Endothelial cell of umbilical vein (primary cell): ENCODE data around the gene KANK3. TPM values are rescaled to one million over a fixed set of nuclear protein-coding genes. Genes with fewer than 3 reads are reported as not detected.

Source experiments
- BruUV-seq: library from RNA; stranded (reverse); fragments of 400-500 nt; replicated peaks from 2 replicates; lab custom pipeline; 2021; lab: Mats Ljungman, UMichigan
- CTCF ChIA-PET: fragments of 300-600, 350-600 bp; sonication (Branson Sonifier 250); formaldehyde crosslinking; loops from one replicate; lab custom pipeline; 2021; ENCODE audit warnings: antibody characterized with exemption, inconsistent platforms; lab: Charles Lee
- POLR2A ChIA-PET: fragments of 300-600, 350-600 bp; sonication (Branson Sonifier 250); formaldehyde crosslinking; loops from one replicate; lab custom pipeline; 2021; ENCODE audit warnings: antibody characterized with exemption, inconsistent platforms; lab: Charles Lee
- DNase-seq: peaks from one replicate; pipeline ENCODE4 v3.0.0-alpha.2; 2011; ENCODE audit warnings: low read depth, low spot score
- FAIRE-seq: peaks from 2 replicates; lab custom pipeline; 2011; peaks lifted over from hg19 to GRCh38; lab: Jason Lieb, UNC
- H2AFZ ChIP-seq: 2 replicates; pipeline ENCODE4 v1.6.0; 2012; ENCODE audit warnings: low read depth, low read length, control low read depth, inconsistent platforms
- H3K27ac ChIP-seq: 2 replicates; pipeline ENCODE4 v1.5.1; 2011; ENCODE audit warnings: low read depth, mild to moderate bottlenecking, control low read depth, low read length, moderate library complexity; ENCODE audit not compliant: insufficient read depth
- H3K27me3 ChIP-seq, 2 experiments: 2 replicates each; pipeline versions ENCODE4 v1.6.0 to v1.6.1; 2011; ENCODE audit warnings: low read length in 2 of 2, mixed read lengths in 1 of 2; ENCODE audit not compliant: control insufficient read depth in 2 of 2, insufficient read depth in 2 of 2
- H3K36me3 ChIP-seq, 2 experiments: 2 replicates in 1 of 2; 3 replicates in 1 of 2; pipeline ENCODE4 v1.5.1; 2011; ENCODE audit warnings: low read length in 2 of 2, mild to moderate bottlenecking in 1 of 2, moderate library complexity in 1 of 2; ENCODE audit not compliant: control insufficient read depth in 2 of 2, insufficient read depth in 2 of 2; ENCODE audit errors: extremely low read depth in 1 of 2
- H3K4me1 ChIP-seq: 3 replicates; pipeline ENCODE4 v1.5.1; 2011; ENCODE audit warnings: mild to moderate bottlenecking, low read length; ENCODE audit not compliant: control insufficient read depth, insufficient read depth; ENCODE audit errors: extremely low read depth
- H3K4me2 ChIP-seq: 2 replicates; pipeline ENCODE4 v1.6.1; 2011; ENCODE audit warnings: low read length, control low read depth, mixed read lengths; ENCODE audit not compliant: insufficient read depth
- H3K4me3 ChIP-seq, 3 experiments: fragments of 200-600 bp in 1 of 3; sonication (generic), shearing (Covaris generic) in 1 of 3; replicated peaks in 1 of 3; 2 replicates each; pipeline ENCODE4 v1.5.1; 2011 to 2016; ENCODE audit warnings: control low read depth in 3 of 3, low read length in 3 of 3, mild to moderate bottlenecking in 2 of 3, inconsistent platforms in 1 of 3, low read depth in 1 of 3, moderate library complexity in 1 of 3; ENCODE audit not compliant: insufficient read depth in 1 of 3
- H3K79me2 ChIP-seq: 2 replicates; pipeline ENCODE4 v1.6.0; 2012; ENCODE audit warnings: low read length, inconsistent platforms; ENCODE audit not compliant: control insufficient read depth, insufficient read depth
- H3K9ac ChIP-seq: replicated peaks from 2 replicates; pipeline ENCODE3; 2011; ENCODE audit warnings: low read length, control low read depth; ENCODE audit not compliant: insufficient read depth; ENCODE audit errors: extremely low read depth
- H3K9me1 ChIP-seq: replicated peaks from 3 replicates; pipeline ENCODE4 v1.6.0; 2011; ENCODE audit warnings: mild to moderate bottlenecking, low read length; ENCODE audit not compliant: control insufficient read depth, insufficient read depth; ENCODE audit errors: extremely low read depth
- H3K9me3 ChIP-seq: replicated peaks from 2 replicates; pipeline ENCODE4 v1.5.1; 2012; ENCODE audit warnings: low read length, inconsistent platforms; ENCODE audit not compliant: control insufficient read depth, insufficient read depth
- H4K20me1 ChIP-seq: replicated peaks from 2 replicates; pipeline ENCODE3; 2011; ENCODE audit warnings: mild to moderate bottlenecking, low read length; ENCODE audit not compliant: control insufficient read depth, insufficient read depth; ENCODE audit errors: extremely low read depth
- CTCF ChIP-seq, 2 donors: IDR thresholded peaks; 1 replicate in 1 of 2; 2 replicates in 1 of 2; pipeline ENCODE4 v1.5.1; 2011; ENCODE audit warnings: low read length in 2 of 2, mild to moderate bottlenecking in 2 of 2, moderate library complexity in 2 of 2, control low read depth in 1 of 2, inconsistent platforms in 1 of 2, low read depth in 1 of 2; ENCODE audit not compliant: insufficient read depth in 1 of 2; ENCODE audit errors: extremely low read depth in 1 of 2
- FOS ChIP-seq: IDR thresholded peaks from 2 replicates; pipeline ENCODE4 v1.6.1; 2011; ENCODE audit warnings: mild to moderate bottlenecking, low read length, moderate library complexity, borderline replicate concordance; ENCODE audit not compliant: insufficient read depth
- POLR2A ChIP-seq: IDR thresholded peaks from 2 replicates; pipeline ENCODE4 v1.6.1; 2012; ENCODE audit warnings: low read depth, mild to moderate bottlenecking, control low read depth, low read length
- POLR2AphosphoS5 ChIP-seq: IDR thresholded peaks from 2 replicates; pipeline ENCODE4 v1.6.1; 2012; ENCODE audit warnings: low read depth, mild to moderate bottlenecking, control low read depth, low read length, moderate library complexity; ENCODE audit not compliant: insufficient read depth
- dilution Hi-C: fragments of 300-500 bp; cut with MboI; formaldehyde crosslinking; loops from one replicate; pipeline ENCODE4 v1.15.0; 2019; ENCODE audit warnings: low sequenced_read_pairs; ENCODE audit not compliant: extremely low pct_ligation_motif_present
- intact Hi-C: fragments of 100-400 bp; cut with micrococcal nuclease; formaldehyde crosslinking; loops from one replicate; pipeline ENCODE4 v1.10.0; 2022
- polyA plus RNA-seq, 4 experiments: library from polyadenylated mRNA; depleted of rRNA in 3 of 4; stranded (reverse) in 3 of 4; unstranded in 1 of 4; fragments of >200 nt; gene quantifications; 2 replicates each; pipeline versions ENCODE4 v1.2.1 to v1.2.3, GENCODE V29; 2011 to 2012; ENCODE audit warnings: missing spikeins in 1 of 4
- total RNA-seq: library from RNA; stranded (reverse); gene quantifications from 2 replicates; pipeline ENCODE4 v1.2.3, GENCODE V29; 2021

KANK3 gene
- total and polyA plus RNA-seq, 2 donors (not counting 3 experiments of a cell fraction or from before 2014, with no cell fraction given), result 22.1 to 30.0 TPM

DNA sequence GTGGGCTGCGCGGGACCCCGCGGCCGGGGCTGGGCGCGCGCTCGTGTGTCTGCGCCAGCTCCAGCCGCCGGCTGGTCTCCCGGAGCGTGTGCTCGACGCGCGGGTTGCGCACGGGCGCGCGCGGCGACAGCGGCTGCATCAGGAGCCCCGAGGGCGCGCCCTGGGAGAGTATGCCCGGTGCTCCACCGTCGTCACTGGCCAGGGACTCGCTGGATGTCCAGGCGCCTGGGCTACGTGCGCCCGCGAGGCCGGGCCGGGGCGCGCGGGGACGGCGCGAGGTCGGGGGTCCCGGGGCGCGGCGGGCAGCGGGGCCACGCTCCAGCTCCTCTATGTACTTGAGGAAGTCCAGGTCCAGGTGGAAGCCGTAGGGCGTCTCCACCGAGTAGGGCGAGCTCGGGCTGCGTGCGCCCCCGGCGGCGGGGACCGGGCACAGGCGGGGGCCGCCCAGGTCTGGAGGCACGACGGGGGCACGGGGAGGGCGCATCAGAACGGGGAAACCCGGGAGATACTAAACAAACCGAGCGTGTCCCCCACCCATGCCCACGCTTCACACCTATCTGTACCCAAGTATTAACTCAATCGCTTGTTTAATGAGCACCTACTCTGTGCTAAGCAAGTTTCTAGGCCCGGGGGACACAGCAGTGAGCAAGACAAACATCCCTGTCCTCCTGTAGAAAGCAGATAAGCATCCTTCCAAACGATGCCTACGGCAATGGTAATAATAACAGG is 7.6 kb downstream of the KANK3 start:
- Histone ChIP-seq H3K27ac (no peak overlapping the region), H2AFZ (peak overlapping the region; percentile 58), H3K9me3 (no peaks in the 10 kb centered on the region), H3K4me2 (peak overlapping the region; percentile 49), H3K36me3 (peaks cover 3 to 14% of the 10 kb centered on the region in 2 experiments), H3K4me3 (peak overlapping the region in 2 of 3 experiments; percentile 24 to 45), H3K79me2 (no peaks in the 10 kb centered on the region), H3K4me1 (peaks cover 9% of the 10 kb centered on the region), H3K9ac (no peak overlapping the region), H3K27me3 (no peaks in the 10 kb centered on the region), H4K20me1 (no peaks in the 10 kb centered on the region), H3K9me1 (no peaks in the 10 kb centered on the region)
- ChIA-PET CTCF (interaction anchor here (0.5 to 1.6 kb wide), 6 partner anchors 12 to 42 kb away, joined by 3 to 7 read pairs (median 4); no protein-coding TSS in a partner anchor), POLR2A (no interaction called here)
- intact Hi-C loops (no loop called here), dilution Hi-C loops (no loop called here)
- TF ChIP-seq POLR2AphosphoS5 (no peak), POLR2A (peak; percentile 31), CTCF (IDR thresholded peaks at IDR 0.05; ENCODE audit: extremely low read depth in 1 of 2, insufficient read depth in 1 of 2, low read depth in 1 of 2, low read length in 2 of 2) (peak in 1 of 2 donors; percentile 18), FOS (no peak)
- DNase-seq, result no peak
- no peak for FAIRE-seq
- no TSS peak for BruUV-seq
